Activated T-cell treated with anti-CD3 and anti-CD28 coated beads for 48 hours (primary cell): Measurements from ENCODE around the gene TTC3.
"Not testable (repeated sequence)": the region's sequence is repeated elsewhere in the genome, so short reads cannot be mapped to it uniquely, and the experiment has no call there.

Experiments
- DNase-seq: peaks from one replicate; pipeline ENCODE4 v3.0.0-alpha.2; 2020; ENCODE audit warnings: low read depth

Gene TTC3, protein sequence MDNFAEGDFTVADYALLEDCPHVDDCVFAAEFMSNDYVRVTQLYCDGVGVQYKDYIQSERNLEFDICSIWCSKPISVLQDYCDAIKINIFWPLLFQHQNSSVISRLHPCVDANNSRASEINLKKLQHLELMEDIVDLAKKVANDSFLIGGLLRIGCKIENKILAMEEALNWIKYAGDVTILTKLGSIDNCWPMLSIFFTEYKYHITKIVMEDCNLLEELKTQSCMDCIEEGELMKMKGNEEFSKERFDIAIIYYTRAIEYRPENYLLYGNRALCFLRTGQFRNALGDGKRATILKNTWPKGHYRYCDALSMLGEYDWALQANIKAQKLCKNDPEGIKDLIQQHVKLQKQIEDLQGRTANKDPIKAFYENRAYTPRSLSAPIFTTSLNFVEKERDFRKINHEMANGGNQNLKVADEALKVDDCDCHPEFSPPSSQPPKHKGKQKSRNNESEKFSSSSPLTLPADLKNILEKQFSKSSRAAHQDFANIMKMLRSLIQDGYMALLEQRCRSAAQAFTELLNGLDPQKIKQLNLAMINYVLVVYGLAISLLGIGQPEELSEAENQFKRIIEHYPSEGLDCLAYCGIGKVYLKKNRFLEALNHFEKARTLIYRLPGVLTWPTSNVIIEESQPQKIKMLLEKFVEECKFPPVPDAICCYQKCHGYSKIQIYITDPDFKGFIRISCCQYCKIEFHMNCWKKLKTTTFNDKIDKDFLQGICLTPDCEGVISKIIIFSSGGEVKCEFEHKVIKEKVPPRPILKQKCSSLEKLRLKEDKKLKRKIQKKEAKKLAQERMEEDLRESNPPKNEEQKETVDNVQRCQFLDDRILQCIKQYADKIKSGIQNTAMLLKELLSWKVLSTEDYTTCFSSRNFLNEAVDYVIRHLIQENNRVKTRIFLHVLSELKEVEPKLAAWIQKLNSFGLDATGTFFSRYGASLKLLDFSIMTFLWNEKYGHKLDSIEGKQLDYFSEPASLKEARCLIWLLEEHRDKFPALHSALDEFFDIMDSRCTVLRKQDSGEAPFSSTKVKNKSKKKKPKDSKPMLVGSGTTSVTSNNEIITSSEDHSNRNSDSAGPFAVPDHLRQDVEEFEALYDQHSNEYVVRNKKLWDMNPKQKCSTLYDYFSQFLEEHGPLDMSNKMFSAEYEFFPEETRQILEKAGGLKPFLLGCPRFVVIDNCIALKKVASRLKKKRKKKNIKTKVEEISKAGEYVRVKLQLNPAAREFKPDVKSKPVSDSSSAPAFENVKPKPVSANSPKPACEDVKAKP (N-terminal part only)

GRCh38 chr21:37072988-37073416, at the start of gene TTC3, which contains the start of gene PIGP:
TTC3 (plus strand) TSS chr21:37073254; CDS start chr21:37087258, 14,004 bp downstream.
PIGP (minus strand) TSS chr21:37073071; CDS start chr21:37072515, 556 bp downstream.
- peak; percentile 98 for DNase-seq

DNA sequence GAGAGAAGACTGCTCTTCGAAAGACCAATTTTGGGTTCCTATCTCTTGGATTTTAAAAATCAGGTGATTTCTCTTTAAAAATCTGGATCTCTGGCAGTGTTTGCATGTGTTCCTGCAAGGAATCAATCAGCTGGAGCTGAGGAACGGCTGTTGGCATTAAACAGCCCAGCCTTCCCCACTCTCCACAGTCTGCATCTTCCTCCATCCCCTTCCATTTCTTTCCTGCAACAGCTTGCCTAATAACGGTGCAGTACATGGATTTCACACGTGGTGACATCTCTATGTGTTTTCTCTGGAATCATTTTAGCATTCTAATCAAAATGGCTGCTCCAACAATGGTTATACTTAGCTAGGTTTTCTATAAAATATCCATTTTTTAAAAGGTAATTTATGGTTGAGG, 46.6 kb upstream of the TTC3 start:
- no peak for DNase-seq

DNA sequence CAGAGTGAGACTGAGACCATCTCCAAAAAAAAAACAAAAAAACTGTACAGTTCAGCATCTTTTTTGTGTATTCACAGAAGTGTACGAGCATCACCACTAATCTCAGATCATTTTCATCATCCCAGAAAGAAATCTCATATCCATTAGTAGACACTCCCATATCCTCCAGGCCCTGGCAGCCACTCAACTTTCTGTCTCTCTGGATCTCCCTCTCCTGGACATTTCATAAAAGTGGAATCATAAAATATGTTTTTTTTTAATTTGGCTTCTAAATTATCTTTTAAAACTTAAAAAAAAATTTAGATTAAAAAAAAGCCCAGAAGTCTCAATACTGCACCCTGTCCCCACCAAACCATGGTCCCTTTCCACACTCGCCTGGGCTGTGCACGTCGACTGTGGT, 44.5 kb upstream of the TTC3 start:
- DNase-seq: no peak

- DNase-seq: no peak
Measured at GRCh38 chr21:37030864-37031263, 42.2 kb upstream of the TTC3 start.

DNA sequence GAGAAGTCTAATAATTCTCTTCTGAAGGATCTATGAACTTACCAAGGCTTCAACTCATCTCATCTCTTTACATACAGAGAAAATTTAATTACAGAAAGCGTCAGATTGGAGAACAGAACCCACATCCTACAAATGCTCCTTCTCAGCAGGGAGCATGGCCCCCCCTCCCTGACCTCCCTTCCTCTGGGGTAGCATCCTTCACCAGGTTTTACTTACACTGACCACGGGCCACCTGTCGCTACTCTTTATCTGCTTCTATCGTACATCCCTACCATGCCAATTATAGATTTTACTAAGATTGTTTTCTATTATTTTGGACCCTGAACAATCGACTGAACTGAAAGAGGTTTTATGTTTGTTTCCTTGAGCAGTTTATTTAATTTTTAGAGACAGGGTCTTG, 40.8 kb upstream of the TTC3 start:
- DNase-seq: no peak

DNA sequence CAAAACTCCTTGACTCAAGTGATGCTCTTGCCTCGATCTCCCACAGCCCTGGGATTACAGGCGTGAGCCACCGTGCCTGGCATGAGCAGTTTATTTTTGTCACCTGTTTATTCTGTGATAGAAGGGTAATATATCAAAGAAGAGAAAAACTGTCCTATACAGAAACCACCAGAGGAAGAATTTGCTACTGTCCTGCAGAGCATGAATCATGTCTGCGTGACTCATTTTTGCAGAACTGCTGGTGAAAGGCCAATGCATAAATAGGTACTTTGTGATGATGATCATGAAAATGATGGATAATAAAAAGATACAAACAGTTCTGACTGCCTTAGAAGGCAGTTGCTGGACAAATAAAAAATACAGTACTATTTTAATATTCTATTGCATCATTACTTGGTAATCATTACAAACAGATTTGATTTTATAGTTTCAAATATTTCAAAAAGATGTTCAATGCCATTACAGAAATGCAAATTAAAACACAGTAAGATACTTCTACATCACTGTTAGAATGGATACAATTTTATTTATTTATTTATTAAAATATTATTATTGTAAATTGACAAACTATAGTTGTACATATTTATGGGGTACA, 40.1 kb upstream of the TTC3 start:
- no peak for DNase-seq

GRCh38 chr21:37034394-37034793, 38.7 kb upstream of the TTC3 start:
- DNase-seq: not testable (repeated sequence)

DNA sequence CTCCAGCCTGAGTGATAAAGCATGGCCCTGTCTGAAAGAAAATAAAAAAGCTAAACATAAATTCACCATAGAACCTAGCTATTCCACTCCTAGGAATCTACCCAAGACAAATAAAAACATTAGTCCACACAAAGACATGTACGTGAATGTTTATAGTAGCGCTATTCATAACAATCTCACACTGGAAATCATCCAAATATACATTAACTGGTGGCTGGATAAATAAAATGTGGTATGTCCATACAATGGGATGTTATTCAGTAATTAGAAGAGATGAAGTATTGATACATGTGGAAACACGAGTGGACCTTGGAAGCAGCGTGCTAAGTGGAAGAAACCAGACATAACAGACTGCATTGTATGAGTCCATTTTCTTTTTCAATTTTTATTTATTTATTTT, 36.9 kb upstream of the TTC3 start:
- no peak for DNase-seq

DNA sequence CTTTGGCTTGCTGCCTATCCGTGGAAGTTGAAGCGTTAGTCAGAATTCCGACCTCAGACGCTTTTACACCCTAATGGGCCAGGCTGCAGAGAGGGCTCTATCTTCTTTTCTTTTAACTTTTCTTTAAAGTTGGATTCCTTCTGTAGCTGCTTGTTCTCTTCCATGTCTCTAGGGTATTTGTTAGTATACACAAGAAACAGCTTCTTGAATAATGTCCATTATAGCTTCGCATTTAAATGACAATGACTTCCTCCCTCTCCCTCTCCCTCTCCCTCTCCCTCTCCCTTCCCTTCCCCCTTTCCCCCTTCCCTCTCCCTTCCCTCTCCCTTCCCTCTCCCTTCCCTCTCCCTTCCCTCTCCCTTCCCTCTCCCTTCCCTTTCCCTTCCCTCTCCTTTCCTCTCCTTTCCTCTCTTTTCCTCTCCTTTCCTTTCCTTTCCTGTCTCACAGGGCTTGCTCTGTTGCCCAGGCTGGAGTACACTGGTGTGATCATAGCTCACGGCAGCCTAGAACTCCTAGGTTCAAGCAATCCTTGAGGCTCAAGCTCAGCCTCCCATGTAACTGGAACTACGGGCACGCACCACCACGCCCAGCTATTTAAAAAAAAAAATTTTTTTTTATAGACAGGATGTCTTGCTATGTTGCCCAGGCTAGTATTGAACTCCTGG, 33.5 kb upstream of the TTC3 start:
- no peak for DNase-seq

DNA sequence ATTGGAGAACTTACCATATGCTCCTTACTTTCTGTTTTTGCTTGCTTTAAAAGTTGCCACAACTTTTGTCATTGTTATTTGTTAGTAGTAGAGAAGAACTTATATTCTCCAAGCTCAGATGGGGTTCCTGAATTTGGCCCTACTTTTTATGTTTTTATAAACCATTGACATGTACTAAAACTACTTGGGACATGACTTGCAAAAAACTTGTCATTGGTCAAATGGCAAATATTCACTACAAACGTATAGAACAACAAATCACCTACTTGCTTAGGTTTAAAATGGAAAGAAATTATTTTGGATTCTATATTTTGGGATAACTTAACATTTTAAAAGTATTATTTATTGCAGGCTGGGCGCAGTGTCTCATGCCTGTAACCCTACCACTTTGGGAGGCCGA, 32.8 kb upstream of the TTC3 start:
- DNase-seq: no peak

- no peak for DNase-seq
Measured at GRCh38 chr21:37041706-37042271, 31.3 kb upstream of the TTC3 start.

- DNase-seq: no peak
Measured at GRCh38 chr21:37043818-37044217, 29.2 kb upstream of the TTC3 start.

DNA sequence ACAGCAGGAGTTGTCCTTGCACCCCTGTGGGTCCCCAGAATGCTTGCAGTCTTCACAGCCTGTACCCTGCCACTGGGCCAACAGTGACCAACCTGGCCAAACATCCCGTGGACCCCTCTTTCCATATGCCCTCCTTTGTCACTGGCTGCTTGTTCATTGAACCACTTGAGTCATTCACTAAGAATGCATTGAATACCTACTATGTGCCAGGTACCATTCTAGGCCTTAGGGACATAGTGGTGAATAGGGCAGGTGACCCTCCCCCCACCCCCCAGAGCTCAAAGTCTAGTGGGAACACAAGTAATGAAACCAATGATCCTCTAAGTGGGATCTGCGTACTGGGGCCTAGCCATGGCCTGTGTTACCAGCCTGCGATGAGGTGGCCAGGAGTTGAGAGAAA, 28.4 kb upstream of the TTC3 start:
- no peak for DNase-seq

DNA sequence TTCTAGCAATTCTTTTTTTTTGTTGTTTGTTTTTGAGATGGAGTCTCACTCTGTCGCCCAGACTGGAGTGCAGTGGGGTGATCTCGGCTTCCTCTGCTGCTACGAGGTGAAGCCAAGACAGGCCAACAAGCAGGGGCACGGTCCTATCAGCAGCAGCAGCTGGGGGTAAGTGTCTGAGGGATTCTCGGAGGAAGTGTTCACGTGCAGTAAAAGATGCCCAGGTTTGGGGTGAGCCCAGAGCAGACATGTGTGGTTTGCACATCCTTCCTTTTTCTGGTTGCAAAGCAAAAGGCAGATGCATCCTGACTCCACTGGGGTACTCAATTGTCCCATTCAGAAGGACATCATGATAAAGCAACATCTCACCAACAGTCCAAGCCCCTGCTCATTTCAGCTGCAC, 27.9 kb upstream of the TTC3 start:
- DNase-seq: no peak

DNA sequence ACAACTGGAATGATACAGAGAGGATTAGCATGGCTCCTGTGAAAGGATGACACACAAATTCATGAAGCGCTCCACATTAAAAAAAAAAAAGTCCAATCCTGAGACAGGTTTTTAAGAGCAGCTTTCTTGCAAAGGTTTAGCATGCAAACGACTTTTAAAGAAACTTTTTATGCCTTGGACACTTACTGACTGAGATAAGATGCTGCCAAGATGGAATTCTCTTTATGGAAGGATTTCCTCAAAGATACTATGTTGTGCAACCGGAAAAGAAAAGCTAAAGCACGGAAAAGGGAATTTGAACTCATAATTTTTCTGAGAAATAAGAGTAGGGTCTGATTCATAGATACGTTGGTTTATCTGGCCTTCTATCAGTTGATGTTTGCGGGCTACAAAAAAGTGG, 27.5 kb upstream of the TTC3 start:
- no peak for DNase-seq

DNA sequence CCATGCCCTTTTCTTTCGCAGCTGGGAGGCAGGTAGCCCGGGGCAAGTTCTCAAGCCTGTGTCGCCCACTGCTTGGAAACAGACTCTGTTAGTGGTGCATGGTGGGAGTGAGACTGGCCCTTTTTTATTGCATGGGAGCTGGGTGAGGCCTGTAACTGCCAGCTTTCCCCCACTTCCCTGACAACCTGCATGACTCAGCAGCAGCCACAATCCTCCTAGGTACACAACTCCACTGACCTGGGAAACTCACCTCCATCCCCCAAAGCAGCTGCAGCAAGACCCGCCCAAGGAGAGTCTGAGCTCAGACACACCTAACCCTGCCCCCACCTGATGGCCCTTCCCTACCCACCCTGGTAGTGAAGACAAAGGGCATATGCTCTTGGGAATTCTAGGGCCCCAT, 26.0 kb upstream of the TTC3 start:
- no peak for DNase-seq

- not testable (repeated sequence) for DNase-seq
Measured at GRCh38 chr21:37049741-37050140, 23.3 kb upstream of the TTC3 start.

DNA sequence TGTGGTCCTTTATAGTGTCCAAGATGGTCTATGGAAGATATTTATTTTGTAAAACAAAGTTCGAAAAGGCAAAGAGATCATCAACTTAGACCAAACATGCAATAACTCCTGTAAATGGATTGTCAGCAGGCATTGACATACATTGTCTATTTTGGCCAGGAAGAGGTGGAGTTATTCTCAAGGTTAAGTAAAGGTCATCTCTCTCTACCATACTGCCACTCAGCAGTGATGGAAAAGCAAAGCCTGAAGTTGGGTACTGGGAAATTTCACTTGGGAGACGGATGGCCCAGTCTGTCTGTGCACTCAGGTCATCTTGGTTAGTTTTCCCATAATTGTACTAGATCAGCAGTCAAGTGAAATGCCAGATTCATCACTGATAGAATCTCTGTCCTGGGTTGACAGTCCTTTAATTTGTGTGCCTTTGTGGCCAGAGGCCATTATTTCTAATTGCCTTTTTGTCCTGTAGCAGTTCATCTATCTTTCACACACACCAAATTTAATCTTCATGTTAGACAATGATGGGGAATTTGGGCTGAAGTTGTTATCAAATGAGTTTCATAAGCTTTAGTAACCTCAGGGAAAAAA, 17.7 kb upstream of the TTC3 start:
- no peak for DNase-seq

GRCh38 chr21:37057614-37058013, 15.4 kb upstream of the TTC3 start:
- no peak for DNase-seq

GRCh38 chr21:37058261-37058660, 14.8 kb upstream of the TTC3 start:
- DNase-seq: no peak

DNA sequence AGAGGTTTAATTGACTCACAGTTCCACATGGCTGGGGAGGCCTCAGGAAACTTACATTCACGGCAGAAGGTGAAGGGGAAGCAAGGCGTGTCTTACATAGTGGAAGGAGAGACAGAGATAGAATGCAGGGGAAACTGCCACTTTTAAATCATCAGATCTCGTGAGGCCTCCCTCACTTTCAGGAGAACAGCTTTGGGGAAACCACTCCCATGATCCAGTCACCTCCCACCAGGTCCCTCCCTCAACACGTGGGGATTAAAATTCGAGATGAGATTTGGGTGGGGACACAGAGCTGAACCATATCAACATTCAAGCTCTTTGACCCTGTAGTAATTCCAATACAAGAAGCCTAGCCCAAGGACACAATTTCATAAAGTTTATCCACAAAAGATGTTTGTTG, 13.9 kb upstream of the TTC3 start:
- DNase-seq: no peak
